HG03521 (cell line): Measurements from ENCODE around the gene LEMD2.

Experiments
- ATAC-seq: cut with Tn5 transposase; IDR thresholded peaks from one replicate; pipeline ENCODE4 v1.9.1; 2021; ENCODE audit warnings: mild to moderate bottlenecking, moderate library complexity; ENCODE audit not compliant: unreplicated experiment

The LEMD2 gene

GRCh38 chr6:33820243-33820642 is 31.3 kb upstream of the LEMD2 start:
- ATAC-seq, result no peak

DNA sequence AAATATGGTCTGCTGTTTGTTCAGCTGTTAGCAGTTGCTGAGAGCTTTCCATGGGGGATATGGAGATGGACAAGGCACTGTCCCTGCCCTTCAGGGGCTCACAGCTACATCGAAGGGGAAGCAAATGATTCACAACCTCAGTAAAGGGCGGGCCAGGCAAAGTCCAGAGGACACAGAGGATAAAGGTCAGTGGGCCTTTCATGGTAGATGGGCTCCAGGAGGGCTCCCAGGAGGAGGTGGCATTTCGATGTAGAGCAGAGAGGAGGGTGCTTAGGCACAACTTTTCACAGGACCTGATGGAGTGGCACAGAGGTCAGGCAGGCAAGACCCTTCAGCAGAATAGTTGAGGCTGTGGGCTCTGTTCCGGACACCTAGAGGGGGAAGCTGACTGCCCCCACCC is 30.1 kb upstream of the LEMD2 start:
- ATAC-seq, result no peak

GRCh38 chr6:33818293-33818692 is 29.4 kb upstream of the LEMD2 start:
- ATAC-seq, result no peak

GRCh38 chr6:33817489-33817888 is 28.6 kb upstream of the LEMD2 start:
- no peak for ATAC-seq

GRCh38 chr6:33816911-33817310 is 28.0 kb upstream of the LEMD2 start:
- no peak for ATAC-seq

- ATAC-seq, result no peak
Observed at GRCh38 chr6:33815854-33816253, 26.9 kb upstream of the LEMD2 start.

DNA sequence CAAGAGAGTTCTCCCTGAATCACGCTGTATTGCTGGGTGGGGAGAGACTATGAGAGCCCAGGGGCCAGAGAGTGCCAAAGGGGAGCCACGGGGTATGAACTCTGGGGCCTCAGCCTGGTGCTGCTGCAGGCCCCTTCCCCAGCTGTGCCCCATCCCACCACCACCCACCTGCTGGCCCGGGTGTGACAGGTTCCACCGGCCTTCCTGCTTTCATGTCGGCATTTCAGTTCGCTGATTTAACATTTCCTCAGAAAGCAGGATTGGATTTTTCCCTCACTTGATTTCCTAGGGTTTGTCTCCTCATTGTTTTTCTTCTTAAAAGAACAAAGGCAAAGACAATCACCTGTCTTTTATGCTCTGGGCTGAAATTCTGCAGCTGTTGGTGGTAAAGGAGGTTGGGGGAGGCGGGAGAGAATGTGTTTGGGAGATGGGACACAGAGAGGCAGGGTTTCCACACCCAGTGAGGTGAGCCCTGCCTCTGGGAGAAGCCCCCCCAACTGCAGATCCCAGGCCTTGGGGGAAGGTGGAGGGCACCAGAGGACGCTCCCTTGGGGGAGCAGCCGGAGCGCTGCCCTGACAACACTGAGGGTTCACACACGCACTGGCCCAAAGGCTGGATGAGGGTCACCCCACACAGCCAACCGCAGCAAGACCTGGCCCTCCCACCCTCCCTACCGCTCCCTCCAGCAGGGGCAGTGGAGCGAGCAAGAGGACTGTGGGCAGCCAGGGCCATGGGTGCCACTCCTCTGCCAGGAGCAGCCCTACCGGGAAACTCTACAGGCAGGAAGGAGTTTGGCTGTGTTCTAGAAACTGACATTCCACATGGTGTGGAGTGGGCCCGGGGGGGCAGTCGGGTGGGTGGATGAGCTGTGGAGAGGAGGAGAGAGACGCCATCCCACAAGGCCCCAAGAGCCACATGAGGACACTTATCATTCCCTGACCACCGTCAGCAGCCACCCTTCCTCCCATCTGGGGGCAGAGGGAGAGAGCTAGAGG is 25.4 kb upstream of the LEMD2 start:
- no peak for ATAC-seq

- ATAC-seq, result no peak
Observed at GRCh38 chr6:33813246-33813904, 24.4 kb upstream of the LEMD2 start.

DNA sequence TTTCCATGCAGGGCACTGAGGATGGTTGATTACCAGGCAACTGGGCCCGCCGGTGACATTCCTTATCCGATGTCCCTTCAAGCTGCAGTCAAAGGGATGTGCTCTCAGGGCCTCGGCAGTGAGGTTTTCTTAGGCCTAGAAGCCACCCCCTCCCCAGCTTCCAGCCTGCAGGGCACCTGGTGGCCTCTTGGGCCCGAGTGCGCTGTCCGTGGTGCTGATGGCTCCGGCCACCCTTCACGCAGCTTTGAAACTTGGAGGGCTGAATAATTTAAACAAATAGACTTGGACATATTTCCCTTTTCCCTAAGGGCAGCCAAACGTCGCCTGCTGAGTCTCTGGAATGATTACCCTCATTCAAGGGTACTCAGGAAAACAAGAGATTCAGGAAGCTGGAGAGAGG is 23.7 kb upstream of the LEMD2 start:
- no peak for ATAC-seq

- no peak for ATAC-seq
Observed at GRCh38 chr6:33809594-33809993, 20.7 kb upstream of the LEMD2 start.

GRCh38 chr6:33808641-33809180 is 19.8 kb upstream of the LEMD2 start:
- ATAC-seq, result no peak

- no peak for ATAC-seq
Observed at GRCh38 chr6:33807606-33808005, 18.7 kb upstream of the LEMD2 start.

GRCh38 chr6:33806841-33807240 is 17.9 kb upstream of the LEMD2 start:
- no peak for ATAC-seq

DNA sequence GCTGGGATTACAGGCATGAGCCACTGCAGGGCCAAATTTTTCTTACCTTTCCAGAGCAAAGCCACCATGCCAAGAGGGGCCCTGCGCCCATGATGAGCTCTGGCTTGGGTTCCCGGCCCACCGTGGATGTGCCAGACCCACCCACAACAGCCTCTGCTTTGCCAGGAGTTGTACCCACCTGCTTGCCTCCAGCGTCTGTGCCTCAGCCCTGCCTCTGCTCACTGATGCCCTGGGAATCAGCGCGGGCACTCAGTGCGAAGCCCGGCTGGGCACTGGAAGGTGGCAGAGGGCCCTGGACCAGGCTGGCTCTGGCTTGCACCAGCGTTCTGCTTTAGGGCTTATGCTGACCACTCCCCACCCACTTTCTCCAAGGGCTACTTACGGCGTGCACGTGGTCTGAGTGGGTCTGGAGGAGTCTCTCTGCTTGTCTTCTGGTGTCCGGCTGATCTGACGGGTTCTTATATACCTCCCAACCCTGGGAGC is 14.7 kb upstream of the LEMD2 start, which contains the start of gene MLN:
Gene MLN, minus strand, starts transcription at position 433 of the 483 bp plus-strand sequence. CDS start 2,840 bp downstream, outside the sequence.
- ATAC-seq, result no peak

DNA sequence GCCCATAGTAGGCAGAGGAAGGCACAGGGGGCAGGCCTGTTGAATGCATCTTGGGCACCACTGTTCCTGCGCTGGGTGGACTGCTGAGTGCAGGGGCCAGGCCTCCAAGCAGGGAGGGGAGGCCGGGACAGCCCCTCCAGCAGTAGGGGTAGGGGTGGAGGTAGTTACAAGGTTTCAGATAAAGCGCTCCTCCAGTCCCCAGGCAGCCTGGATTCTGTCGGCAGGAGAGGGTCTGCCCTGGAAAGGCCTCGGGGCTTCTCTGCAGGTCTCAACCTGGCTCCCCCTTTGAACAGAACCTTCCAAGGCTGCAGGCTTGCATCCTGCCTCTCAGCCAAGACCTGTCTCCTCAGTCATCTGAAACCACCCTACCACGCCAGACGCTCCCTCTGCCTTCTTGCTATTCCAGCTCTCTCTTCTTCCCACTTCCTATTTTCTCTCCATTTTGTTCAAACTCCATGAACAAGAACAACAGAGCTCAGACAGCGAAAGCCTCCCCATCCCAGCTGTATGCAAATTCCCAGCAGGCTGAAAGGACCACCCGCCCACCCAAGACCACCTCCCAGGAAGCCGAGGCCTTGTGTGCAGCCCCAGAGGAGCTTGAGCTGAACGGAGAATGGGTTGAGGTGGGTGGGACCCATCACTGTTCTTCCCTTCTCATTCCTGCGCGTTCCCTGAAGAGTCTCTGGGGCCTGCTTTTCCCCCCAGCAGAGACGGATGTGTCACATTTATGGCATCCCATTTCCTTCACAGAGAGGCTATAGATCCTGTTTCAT is 13.4 kb upstream of the LEMD2 start:
- ATAC-seq, result no peak

GRCh38 chr6:33801611-33802010 is 12.7 kb upstream of the LEMD2 start:
- ATAC-seq, result no peak

DNA sequence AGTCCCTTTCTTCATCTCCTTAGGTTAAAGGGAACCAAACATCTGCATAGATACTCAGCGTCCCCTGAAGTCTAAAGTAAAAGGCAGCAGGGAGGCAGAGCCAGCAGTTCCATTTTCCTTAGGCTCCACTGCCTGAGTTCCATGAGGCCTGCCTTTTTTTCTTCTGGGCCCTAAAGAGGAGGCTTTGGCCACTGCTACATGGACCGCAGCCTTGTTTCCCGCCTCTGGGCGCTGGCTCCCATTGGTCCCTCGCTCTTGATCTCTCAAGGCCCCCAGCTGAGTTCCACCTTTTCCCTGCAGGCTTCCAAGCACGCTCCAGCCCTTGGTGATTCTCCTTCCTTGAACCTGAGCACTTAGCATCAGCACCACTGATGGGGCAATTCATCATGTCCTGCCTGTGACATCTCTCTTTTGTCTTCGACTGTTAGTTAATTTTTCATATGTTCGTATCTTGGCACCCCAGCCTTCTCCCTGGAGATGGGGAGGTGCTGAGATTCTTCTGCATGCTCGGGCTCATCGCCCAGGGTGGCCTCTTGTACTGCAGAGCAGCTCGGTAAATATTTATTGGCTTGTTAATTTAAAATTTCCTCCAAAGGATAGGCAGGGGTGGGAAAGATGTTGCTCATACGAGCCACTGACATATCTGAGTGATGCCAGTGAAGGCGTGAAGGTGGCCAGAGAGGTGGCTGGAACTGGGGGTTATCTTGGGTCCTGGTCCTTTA is 11.5 kb upstream of the LEMD2 start:
- no peak for ATAC-seq

GRCh38 chr6:33799454-33800113 is 10.7 kb upstream of the LEMD2 start:
- no peak for ATAC-seq

GRCh38 chr6:33798343-33798848 is 9.5 kb upstream of the LEMD2 start:
- ATAC-seq, result no peak
